Measurements from ENCODE around the gene DGAT2.

DGAT2 gene

DNA sequence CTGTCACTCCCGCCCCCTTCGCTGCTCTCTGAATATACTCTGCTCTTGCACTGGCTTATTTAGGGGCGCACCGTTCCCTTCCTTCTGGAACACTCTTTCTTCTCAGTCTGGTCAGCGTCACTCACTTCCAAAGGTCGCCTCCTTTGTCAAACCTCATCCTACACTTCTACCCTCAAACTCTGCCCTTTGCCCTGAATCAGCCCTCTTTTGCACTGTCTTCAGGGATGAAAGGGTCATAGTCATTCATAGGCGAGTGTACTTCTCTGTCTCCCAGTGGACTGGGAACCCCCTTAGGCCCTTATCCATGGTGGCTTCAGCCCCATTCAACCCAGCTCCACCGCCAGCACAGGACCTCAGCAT is 35.5 kb upstream of the DGAT2 start:
- H3K18ac ChIP-seq (ENCODE audit: low read length), result no peak overlapping the region
- H2AFZ ChIP-seq (ENCODE audit: insufficient read depth, low read length, poor library complexity), result no peak overlapping the region
- no peak overlapping the region for H3K14ac ChIP-seq (ENCODE audit: low read length)
- no peak overlapping the region for H3K4me3 ChIP-seq (ENCODE audit: low read depth, low read length)
- no peaks in the 10 kb centered on the region for H3K79me1 ChIP-seq (ENCODE audit: low read length)
- H3K79me2 ChIP-seq (ENCODE audit: control insufficient read depth, insufficient read depth, low read length, poor library complexity), result no peaks in the 10 kb centered on the region
- H2BK5ac ChIP-seq (ENCODE audit: low read depth, low read length, poor library complexity), result no peak overlapping the region
- no peak overlapping the region for H2BK120ac ChIP-seq (ENCODE audit: insufficient read depth, low read length, poor library complexity)
- WGBS (ENCODE audit: extremely low coverage, insufficient coverage, insufficient read length), result no CpG with 5 or more reads among the region's 8 CpGs
- H4K8ac ChIP-seq (ENCODE audit: low read depth, low read length), result no peak overlapping the region
- H3K36me3 ChIP-seq (ENCODE audit: control insufficient read depth in 1 of 2, insufficient read depth in 2 of 2, low read length in 2 of 2), result no peaks in the 10 kb centered on the region
- H4K12ac ChIP-seq (ENCODE audit: low read depth, low read length), result no peak overlapping the region
- H3K27ac ChIP-seq (ENCODE audit: low read depth, low read length), result no peak overlapping the region
- no peaks in the 10 kb centered on the region for H3K27me3 ChIP-seq (ENCODE audit: insufficient read depth, low read length)
- no peaks in the 10 kb centered on the region for H3K4me1 ChIP-seq (ENCODE audit: control insufficient read depth in 1 of 2, insufficient read depth in 2 of 2, low read length in 2 of 2)
- H3K9me3 ChIP-seq (ENCODE audit: insufficient read depth, low read depth, low read length), result no peaks in the 10 kb centered on the region
- H2BK12ac ChIP-seq (ENCODE audit: low read length), result no peak overlapping the region
- H4K91ac ChIP-seq (ENCODE audit: low read depth, low read length), result no peak overlapping the region
- no peak overlapping the region for H2AK5ac ChIP-seq (ENCODE audit: low read length)
- no peak overlapping the region for H3K9ac ChIP-seq (ENCODE audit: low read length)
- no peak overlapping the region for H3K4me2 ChIP-seq (ENCODE audit: low read length)
- no peak for DNase-seq
- H3K23ac ChIP-seq (ENCODE audit: low read length), result no peak overlapping the region
- H3K4ac ChIP-seq (ENCODE audit: low read depth, low read length), result no peak overlapping the region

DNA sequence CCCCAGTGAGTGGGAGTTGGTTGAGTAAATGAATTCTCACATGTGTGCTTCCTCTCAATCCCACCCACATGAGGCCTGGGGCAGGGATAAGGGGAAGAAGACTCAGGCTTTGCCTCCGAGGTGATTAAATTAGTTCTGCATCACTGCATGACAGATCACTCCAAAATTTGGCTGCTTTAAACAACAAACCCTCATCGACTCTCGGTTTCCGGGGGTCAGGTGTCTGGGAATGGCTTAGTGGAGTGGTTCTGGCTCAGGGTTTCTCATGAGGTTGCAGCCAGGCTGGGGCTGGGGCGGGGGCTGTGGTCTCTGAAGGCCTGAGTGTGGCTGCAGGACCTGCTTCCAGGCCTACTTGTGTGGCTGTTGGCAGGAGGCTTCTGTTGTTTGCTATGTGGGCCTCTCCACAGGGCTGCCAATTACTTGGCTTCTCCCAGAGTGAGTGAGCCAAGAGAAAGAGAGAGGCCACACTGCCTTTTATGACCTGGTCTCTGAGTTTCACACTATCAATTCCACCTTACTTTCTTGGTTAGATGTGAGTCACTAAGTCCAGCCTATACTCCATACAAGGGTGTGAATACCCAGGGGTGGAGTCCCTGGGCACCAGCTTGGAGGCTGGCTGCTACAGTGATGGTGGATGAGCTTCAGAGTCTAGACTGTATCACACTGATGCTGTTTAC is 35.0 kb upstream of the DGAT2 start:
- H3K23ac ChIP-seq (ENCODE audit: low read length), result no peak overlapping the region
- H3K27ac ChIP-seq (ENCODE audit: low read depth, low read length), result no peak overlapping the region
- WGBS (ENCODE audit: extremely low coverage, insufficient coverage, insufficient read length), result no CpG with 5 or more reads among the region's 5 CpGs
- no peaks in the 10 kb centered on the region for H3K27me3 ChIP-seq (ENCODE audit: insufficient read depth, low read length)
- H3K4me3 ChIP-seq (ENCODE audit: low read depth, low read length), result no peak overlapping the region
- no peaks in the 10 kb centered on the region for H3K36me3 ChIP-seq (ENCODE audit: control insufficient read depth in 1 of 2, insufficient read depth in 2 of 2, low read length in 2 of 2)
- H2BK12ac ChIP-seq (ENCODE audit: low read length), result no peak overlapping the region
- no peak for DNase-seq
- H2AFZ ChIP-seq (ENCODE audit: insufficient read depth, low read length, poor library complexity), result no peak overlapping the region
- no peak overlapping the region for H3K18ac ChIP-seq (ENCODE audit: low read length)
- H3K79me1 ChIP-seq (ENCODE audit: low read length), result no peaks in the 10 kb centered on the region
- no peak overlapping the region for H3K4me2 ChIP-seq (ENCODE audit: low read length)
- no peak overlapping the region for H4K91ac ChIP-seq (ENCODE audit: low read depth, low read length)
- H3K9me3 ChIP-seq (ENCODE audit: insufficient read depth, low read depth, low read length), result no peaks in the 10 kb centered on the region
- H4K8ac ChIP-seq (ENCODE audit: low read depth, low read length), result no peak overlapping the region
- H3K4me1 ChIP-seq (ENCODE audit: control insufficient read depth in 1 of 2, insufficient read depth in 2 of 2, low read length in 2 of 2), result no peaks in the 10 kb centered on the region
- no peaks in the 10 kb centered on the region for H3K79me2 ChIP-seq (ENCODE audit: control insufficient read depth, insufficient read depth, low read length, poor library complexity)
- no peak overlapping the region for H2BK120ac ChIP-seq (ENCODE audit: insufficient read depth, low read length, poor library complexity)
- H3K4ac ChIP-seq (ENCODE audit: low read depth, low read length), result no peak overlapping the region
- no peak overlapping the region for H3K9ac ChIP-seq (ENCODE audit: low read length)
- no peak overlapping the region for H2AK5ac ChIP-seq (ENCODE audit: low read length)
- H2BK5ac ChIP-seq (ENCODE audit: low read depth, low read length, poor library complexity), result no peak overlapping the region
- H3K14ac ChIP-seq (ENCODE audit: low read length), result no peak overlapping the region
- H4K12ac ChIP-seq (ENCODE audit: low read depth, low read length), result no peak overlapping the region

DNA sequence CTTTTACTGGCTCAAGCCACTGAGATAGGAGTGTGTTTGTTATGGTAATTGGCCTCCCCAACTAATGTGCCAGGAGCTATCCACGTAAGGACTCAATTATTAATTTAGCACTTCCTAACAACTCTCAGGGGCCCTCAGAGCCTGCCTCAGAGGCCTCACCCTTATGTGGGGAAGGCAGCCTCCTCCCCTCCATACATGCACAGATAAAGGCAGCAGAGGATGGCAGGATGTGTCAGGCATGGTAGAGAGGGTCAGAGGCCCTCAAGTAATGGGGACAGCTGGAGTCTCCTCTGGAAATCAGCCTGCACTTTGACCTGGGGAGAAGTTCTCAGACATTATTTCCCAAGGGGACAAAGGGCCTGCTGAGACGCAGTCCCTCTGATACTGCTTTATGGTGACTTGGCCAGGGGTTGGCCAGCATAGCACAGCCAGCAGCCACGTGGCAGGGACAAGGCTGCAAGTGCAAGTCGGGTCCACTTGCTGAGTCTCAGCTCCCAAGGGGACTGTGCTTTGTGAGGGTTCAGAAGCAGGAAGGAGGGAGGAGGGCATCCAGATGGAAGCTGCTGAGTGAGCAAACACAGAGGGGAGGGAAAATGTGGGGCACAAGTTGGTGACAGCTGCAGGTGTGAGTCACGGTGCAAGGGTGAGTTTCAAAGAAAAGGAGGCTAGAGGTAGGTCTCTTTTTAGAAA is 33.9 kb upstream of the DGAT2 start:
- no peaks in the 10 kb centered on the region for H3K79me1 ChIP-seq (ENCODE audit: low read length)
- H2BK120ac ChIP-seq (ENCODE audit: insufficient read depth, low read length, poor library complexity), result no peak overlapping the region
- H2BK5ac ChIP-seq (ENCODE audit: low read depth, low read length, poor library complexity), result no peak overlapping the region
- no peak overlapping the region for H3K27ac ChIP-seq (ENCODE audit: low read depth, low read length)
- no peak for DNase-seq
- H3K23ac ChIP-seq (ENCODE audit: low read length), result no peak overlapping the region
- H3K14ac ChIP-seq (ENCODE audit: low read length), result no peak overlapping the region
- no peak overlapping the region for H2AK5ac ChIP-seq (ENCODE audit: low read length)
- no peak overlapping the region for H4K91ac ChIP-seq (ENCODE audit: low read depth, low read length)
- no peak overlapping the region for H3K4me3 ChIP-seq (ENCODE audit: low read depth, low read length)
- H3K4ac ChIP-seq (ENCODE audit: low read depth, low read length), result no peak overlapping the region
- no peaks in the 10 kb centered on the region for H3K36me3 ChIP-seq (ENCODE audit: control insufficient read depth in 1 of 2, insufficient read depth in 2 of 2, low read length in 2 of 2)
- no peak overlapping the region for H4K8ac ChIP-seq (ENCODE audit: low read depth, low read length)
- no peak overlapping the region for H3K4me2 ChIP-seq (ENCODE audit: low read length)
- WGBS (ENCODE audit: extremely low coverage, insufficient coverage, insufficient read length), result no CpG with 5 or more reads among the region's 5 CpGs
- no peaks in the 10 kb centered on the region for H3K79me2 ChIP-seq (ENCODE audit: control insufficient read depth, insufficient read depth, low read length, poor library complexity)
- H3K9ac ChIP-seq (ENCODE audit: low read length), result no peak overlapping the region
- no peaks in the 10 kb centered on the region for H3K9me3 ChIP-seq (ENCODE audit: insufficient read depth, low read depth, low read length)
- H3K4me1 ChIP-seq (ENCODE audit: control insufficient read depth in 1 of 2, insufficient read depth in 2 of 2, low read length in 2 of 2), result no peaks in the 10 kb centered on the region
- no peak overlapping the region for H2BK12ac ChIP-seq (ENCODE audit: low read length)
- H2AFZ ChIP-seq (ENCODE audit: insufficient read depth, low read length, poor library complexity), result no peak overlapping the region
- H4K12ac ChIP-seq (ENCODE audit: low read depth, low read length), result no peak overlapping the region
- no peak overlapping the region for H3K18ac ChIP-seq (ENCODE audit: low read length)
- H3K27me3 ChIP-seq (ENCODE audit: insufficient read depth, low read length), result no peaks in the 10 kb centered on the region

DNA sequence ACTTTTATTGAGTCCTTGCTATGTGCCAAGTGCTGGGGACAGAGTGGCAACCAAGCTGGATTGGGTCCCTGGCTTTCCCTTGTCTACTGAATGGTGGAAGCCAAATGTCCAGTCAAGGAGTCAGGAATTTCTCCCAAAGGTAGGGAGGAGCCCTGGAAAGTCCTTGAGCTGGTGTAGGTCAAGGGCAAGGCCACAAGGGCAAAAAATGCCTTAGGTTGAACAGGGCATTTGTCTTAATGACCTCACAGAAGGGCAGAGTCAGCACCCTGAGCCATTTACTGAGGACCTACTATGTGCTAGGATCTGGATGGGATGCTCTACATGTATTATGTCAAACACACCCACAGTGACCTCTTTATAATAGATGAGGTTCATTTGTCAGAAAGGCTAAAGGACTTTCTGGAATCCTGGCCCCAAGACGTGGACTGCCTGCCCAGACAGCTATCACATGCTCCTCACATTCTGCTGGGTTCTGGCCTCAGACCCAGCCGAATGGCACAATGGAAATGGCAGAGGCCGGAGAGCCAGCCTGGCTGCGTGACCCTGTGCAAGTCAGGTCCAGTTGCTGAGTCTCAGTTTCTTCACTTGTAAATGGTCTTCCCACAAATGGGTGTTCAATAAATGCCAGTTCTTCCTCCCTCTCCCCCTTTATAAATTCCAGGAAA is 33.3 kb upstream of the DGAT2 start:
- Histone ChIP-seq H2BK5ac (ENCODE audit: low read depth, low read length, poor library complexity) (no peak overlapping the region), H3K4me1 (ENCODE audit: control insufficient read depth in 1 of 2, insufficient read depth in 2 of 2, low read length in 2 of 2) (no peaks in the 10 kb centered on the region), H3K36me3 (ENCODE audit: control insufficient read depth in 1 of 2, insufficient read depth in 2 of 2, low read length in 2 of 2) (no peaks in the 10 kb centered on the region), H3K27me3 (ENCODE audit: insufficient read depth, low read length) (no peaks in the 10 kb centered on the region), H3K79me1 (ENCODE audit: low read length) (no peaks in the 10 kb centered on the region), H4K8ac (ENCODE audit: low read depth, low read length) (no peak overlapping the region), H3K14ac (ENCODE audit: low read length) (no peak overlapping the region), H3K4me2 (ENCODE audit: low read length) (no peak overlapping the region), H4K91ac (ENCODE audit: low read depth, low read length) (no peak overlapping the region), H3K27ac (ENCODE audit: low read depth, low read length) (no peak overlapping the region), H2BK12ac (ENCODE audit: low read length) (no peak overlapping the region), H3K4me3 (ENCODE audit: low read depth, low read length) (no peak overlapping the region), H3K79me2 (ENCODE audit: control insufficient read depth, insufficient read depth, low read length, poor library complexity) (no peaks in the 10 kb centered on the region), H2BK120ac (ENCODE audit: insufficient read depth, low read length, poor library complexity) (no peak overlapping the region), H3K9me3 (ENCODE audit: insufficient read depth, low read depth, low read length) (no peaks in the 10 kb centered on the region), H3K4ac (ENCODE audit: low read depth, low read length) (no peak overlapping the region), H3K18ac (ENCODE audit: low read length) (no peak overlapping the region), H3K23ac (ENCODE audit: low read length) (no peak overlapping the region), H2AK5ac (ENCODE audit: low read length) (no peak overlapping the region), H2AFZ (ENCODE audit: insufficient read depth, low read length, poor library complexity) (no peak overlapping the region), H4K12ac (ENCODE audit: low read depth, low read length) (no peak overlapping the region), H3K9ac (ENCODE audit: low read length) (no peak overlapping the region)
- whole genome bisulfite sequencing (ENCODE audit: extremely low coverage, insufficient coverage, insufficient read length), result no CpG with 5 or more reads among the region's 4 CpGs
- DNase-seq, result no peak
